ENCODE results near the gene HAUS8.
"Not testable (repeated sequence)": the region's sequence is repeated elsewhere in the genome, so short reads cannot be mapped to it uniquely, and the experiment has no call there.

Gene HAUS8

GRCh38 chr19:17075035-17075863 is at the start of gene HAUS8, which contains the start of gene MYO9B:
Gene HAUS8, minus strand, starts transcription at chr19:17075452. Its CDS starts 30 bp downstream, at chr19:17075422.
Gene MYO9B, plus strand, starts transcription at chr19:17075777. Its CDS starts 25,941 bp downstream, at chr19:17101718.
- DNase-seq (ENCODE audit: low read depth) = peak; percentile 99

- DNase-seq (ENCODE audit: low read depth) = no peak
Measured at GRCh38 chr19:17124025-17124424, 48.8 kb upstream of the HAUS8 start.

DNA sequence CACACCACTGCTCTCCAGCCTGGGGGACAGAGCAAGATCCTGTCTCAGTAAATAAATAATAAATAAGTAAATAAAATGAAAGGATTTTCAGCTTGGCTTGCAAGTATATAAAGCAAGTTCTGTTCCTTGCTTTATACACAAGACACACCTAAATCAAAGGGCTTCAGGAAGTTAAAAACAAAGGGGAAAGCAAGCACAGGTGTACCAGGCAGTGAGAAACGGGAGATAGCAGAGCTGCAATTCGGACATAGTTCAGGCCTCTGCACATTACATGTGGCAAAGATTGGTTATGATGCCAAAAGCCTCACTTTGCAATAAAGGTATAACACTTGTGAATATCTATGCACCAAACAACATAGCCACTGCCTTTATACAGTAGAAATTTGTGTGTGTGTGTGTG is 47.8 kb upstream of the HAUS8 start:
- no peak for DNase-seq (ENCODE audit: low read depth)

- no peak for DNase-seq (ENCODE audit: low read depth)
Measured at GRCh38 chr19:17121736-17122293, 46.6 kb upstream of the HAUS8 start.

DNA sequence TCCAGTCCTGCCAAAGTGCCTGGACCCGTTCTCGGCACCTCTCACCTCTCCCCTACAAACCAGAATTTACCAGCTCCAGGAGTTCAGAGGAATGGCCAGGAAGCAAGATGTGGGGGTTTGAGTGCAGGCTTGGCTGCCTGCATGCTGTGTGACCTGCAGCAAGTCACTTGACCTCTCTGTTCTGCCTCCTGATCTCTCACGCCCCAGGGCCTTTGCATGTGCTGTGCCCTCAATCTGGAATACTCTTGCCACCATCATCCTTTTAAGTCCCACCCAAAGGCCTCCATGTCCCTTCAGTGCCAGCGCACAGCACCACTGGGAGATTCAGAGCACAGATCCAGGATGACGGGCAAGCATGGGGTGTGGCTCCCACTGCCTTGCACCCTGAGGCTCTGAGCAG is 43.7 kb upstream of the HAUS8 start:
- no peak for DNase-seq (ENCODE audit: low read depth)

DNA sequence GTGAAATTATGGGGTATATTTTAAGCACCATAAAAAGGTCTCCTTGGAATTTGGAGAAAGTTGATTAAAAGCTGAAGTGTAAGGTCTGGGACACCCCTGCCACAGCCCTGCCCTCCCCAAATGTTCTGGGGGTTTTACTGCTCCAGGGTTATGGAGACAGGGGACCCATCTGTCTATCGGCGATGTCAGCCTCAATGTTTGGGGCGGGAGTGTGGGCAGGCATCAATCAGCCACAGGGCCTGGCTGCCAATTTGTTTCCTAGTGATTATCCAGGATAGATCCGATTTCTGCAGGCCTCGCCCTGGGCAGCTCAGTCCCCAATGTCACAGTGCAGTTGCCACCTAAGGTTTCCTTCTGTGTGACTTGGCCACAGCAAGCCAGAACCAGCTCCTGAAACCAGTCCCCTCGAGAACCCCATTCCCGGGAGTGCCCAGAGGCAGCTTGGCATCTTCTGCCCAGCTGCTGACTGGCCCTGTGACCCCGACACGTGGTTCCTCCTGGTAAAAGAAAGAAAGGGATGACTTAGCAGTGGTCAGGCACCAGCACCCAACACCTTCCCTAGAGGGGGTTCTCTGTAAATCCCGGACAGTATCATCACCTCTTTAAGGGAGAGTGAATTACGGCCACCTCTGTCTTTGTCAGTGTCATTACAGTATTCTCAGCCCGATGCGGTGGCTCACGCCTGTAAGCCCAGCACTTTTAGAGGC is 41.9 kb upstream of the HAUS8 start:
- DNase-seq (ENCODE audit: low read depth) = no peak

DNA sequence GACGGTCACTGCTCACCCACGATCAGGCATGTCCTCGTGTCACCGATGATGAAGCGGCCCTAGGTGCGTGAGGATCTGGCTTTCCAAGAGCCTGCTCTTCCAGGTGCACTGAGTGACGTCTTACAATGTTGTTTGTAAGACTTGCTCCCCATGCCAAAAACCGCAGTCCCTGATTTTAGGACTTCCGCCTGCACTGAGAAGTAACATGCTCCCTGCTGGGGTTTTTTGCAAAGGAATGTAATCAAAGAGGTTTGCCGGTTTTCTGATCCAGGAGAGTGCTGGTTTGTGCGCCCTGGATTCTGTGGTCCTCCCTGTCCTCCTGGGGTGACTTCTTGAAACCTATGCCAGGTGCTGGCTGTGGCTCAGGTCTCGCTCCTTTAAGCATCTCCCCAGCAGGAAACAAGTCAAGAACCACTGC is 39.2 kb upstream of the HAUS8 start:
- no peak for DNase-seq (ENCODE audit: low read depth)

- no peak for DNase-seq (ENCODE audit: low read depth)
Measured at GRCh38 chr19:17113127-17113785, 38.0 kb upstream of the HAUS8 start.

DNA sequence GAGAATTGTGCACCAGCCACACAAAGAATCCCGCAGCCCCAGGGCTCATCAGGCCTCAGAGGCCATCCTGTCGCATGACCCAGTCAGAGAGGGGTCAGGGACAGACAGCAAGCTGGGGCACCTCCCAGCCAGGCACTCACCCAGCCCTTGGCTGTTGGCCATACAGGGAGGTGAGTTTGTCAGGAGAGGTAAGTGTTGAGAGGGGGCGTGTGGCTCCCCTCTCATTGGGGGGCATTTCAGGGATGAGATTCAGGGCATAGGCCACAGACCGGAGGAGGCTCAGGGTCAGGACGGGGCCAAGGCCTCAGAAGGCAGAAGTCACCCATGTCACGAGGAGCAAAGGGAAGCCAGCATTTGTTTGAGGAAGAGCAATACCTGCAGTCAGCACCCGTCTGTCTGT is 37.4 kb upstream of the HAUS8 start:
- no peak for DNase-seq (ENCODE audit: low read depth)

DNA sequence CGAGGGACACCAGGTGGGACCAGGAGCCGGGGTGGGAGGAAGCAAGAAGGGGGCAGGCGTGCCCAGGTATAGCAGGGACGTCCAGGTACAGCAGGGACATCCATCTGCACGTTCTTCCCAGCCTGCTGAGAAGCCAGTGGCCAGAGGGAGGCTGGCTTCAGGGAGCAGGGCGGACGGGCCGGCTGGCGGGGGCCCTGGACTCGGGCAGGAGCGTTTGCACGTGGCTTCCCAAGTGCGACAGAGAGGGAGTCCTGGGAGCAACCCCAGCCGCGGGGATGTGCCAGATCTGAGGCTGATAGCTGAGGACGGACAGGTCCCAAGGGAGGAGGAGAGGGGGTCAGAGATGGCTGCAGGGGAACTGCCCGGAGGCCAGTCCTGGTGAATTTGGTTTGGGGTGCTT is 37.0 kb upstream of the HAUS8 start:
- DNase-seq (ENCODE audit: low read depth) = no peak

DNA sequence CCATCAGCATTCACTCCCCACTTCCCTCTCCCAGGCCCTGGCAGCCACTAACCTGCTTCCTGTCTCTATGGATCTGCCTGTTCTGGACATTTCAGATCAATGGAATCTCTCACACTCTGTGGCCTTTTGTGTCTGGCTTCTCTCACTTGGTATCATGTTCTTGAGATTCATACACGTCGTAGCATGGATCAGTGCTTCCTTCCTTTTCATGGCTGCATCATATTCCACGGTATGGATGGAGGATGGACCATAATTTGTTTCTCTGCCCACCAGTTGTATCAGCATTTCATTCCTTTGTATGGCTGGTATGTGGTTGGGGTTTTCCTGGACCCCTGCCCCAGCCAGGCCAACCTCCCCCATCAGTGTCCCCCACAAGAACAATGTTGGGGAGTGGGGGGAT is 36.5 kb upstream of the HAUS8 start:
- DNase-seq (ENCODE audit: low read depth) = no peak

DNA sequence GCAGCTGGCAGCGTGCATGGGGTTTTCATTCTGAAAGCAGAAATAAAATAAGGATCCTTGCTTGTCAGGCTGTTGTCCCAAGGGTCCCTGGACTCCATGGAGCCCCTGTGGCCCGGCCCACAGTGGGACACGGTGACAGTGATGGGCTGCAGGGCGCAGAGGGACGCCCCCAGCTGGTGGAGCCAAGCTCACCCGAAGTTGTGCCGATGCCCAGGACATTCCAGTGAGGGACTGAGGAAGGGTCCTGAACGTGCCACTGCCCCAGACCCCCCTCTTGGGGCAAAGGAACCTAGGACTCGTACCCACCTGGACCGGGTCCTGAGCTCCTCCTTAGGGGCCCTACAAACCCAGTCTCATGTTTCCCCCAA is 35.3 kb upstream of the HAUS8 start:
- no peak for DNase-seq (ENCODE audit: low read depth)

GRCh38 chr19:17109962-17110598 is 34.8 kb upstream of the HAUS8 start:
- DNase-seq (ENCODE audit: low read depth) = no peak

GRCh38 chr19:17109300-17109699 is 34.0 kb upstream of the HAUS8 start:
- no peak for DNase-seq (ENCODE audit: low read depth)

GRCh38 chr19:17108453-17108784 is 33.2 kb upstream of the HAUS8 start:
- no peak for DNase-seq (ENCODE audit: low read depth)

DNA sequence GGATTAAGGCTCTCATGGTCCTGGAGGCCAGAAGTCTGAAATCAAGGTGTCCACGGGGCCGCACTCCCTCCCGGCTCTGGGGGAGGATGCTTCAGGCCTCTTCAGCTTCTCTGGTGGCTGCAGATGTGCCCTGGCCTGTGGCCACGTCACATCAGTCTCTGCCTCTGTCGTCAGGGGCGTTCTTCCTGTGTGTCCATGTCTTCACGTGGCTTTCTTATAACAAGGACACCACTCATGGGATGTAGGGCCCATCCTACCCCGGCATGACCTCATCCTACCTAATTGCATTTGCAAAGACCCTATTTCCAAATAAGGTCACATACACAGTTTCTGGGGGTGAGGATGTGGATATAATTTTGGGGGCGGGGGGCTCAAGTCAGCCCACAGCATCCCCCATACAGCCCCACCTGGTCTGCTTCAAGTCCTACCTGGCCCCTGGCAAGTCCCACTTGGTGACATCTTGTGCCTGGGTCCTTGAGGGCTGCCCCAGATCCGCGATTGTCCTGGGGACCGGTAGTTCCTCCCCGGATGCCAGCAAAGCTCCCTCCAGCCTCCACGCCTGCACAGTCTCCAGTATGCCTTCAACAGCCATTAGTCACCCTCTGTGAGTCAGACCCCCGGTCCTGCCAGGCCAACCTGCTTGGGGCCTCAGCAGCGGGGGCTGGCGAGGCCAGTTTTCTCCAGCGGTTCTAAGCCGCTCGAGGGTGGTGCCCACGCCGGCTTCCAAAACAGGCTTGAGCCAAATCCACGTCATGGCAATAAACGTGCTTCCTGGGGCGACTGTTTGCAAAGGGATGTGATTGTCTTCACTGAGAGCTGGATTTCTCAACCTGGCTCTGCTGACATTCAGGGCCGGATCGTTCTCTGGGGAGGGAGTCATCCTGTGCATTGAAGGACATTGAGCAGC is 32.5 kb upstream of the HAUS8 start:
- no peak for DNase-seq (ENCODE audit: low read depth)

GRCh38 chr19:17106964-17107363 is 31.7 kb upstream of the HAUS8 start:
- not testable (repeated sequence) for DNase-seq (ENCODE audit: low read depth)

DNA sequence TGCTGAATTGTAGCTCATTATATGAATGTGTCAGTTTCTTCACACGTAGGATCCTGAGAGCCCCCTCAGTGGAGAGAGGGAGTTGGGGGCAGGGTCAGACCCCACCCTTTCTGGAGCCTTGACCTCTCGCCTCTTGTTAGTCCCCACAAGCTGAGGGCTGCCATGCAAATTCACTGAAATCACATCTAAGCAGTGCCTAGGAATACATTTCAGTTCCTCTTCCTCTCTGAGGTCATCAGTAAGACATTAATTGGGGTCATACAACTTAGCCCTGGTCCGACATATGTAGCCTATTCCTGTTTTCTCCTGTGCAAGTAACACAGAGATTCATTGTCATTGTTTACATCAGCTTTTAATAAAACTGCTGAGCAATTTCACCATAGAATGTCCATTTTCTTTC is 30.3 kb upstream of the HAUS8 start:
- no peak for DNase-seq (ENCODE audit: low read depth)

GRCh38 chr19:17104679-17105078 is 29.4 kb upstream of the HAUS8 start:
- DNase-seq (ENCODE audit: low read depth) = no peak

GRCh38 chr19:17103177-17103576 is 27.9 kb upstream of the HAUS8 start:
- DNase-seq (ENCODE audit: low read depth) = no peak

All from activated T-helper 1 cell treated with Interleukin-2 at 50 U/mL for 16 hours (primary cell).